A673 (cell line): ENCODE data around the gene ZNF554. TPM values are rescaled to one million over a fixed set of nuclear protein-coding genes. Genes with fewer than 3 reads are reported as not detected.
"Not testable (repeated sequence)": the region's sequence is repeated elsewhere in the genome, so short reads cannot be mapped to it uniquely, and the experiment has no call there.

ENCODE experiments used
- BruUV-seq: library from RNA; stranded (reverse); fragments of 400-500 nt; replicated peaks from 2 replicates; lab custom pipeline; 2021; lab: Mats Ljungman, UMichigan
- CTCF ChIA-PET: fragments of 300-600 bp; sonication (Branson Sonifier 250); formaldehyde crosslinking; loops from one replicate; lab custom pipeline; 2022; ENCODE audit warnings: antibody characterized with exemption; lab: Charles Lee
- POLR2A ChIA-PET: fragments of 300-600 bp; sonication (Branson Sonifier 250); formaldehyde crosslinking; loops from one replicate; lab custom pipeline; 2022; ENCODE audit warnings: antibody characterized with exemption; ENCODE audit not compliant: low non-redundant PET; lab: Charles Lee
- DNase-seq: peaks from one replicate; pipeline ENCODE4 v3.0.0-alpha.2; 2015; ENCODE audit warnings: low spot score
- H3K27ac ChIP-seq: fragments of 200-600 bp; sonication (generic); 2 replicates; pipeline ENCODE4 v1.5.1; 2016; ENCODE audit warnings: mixed run types, low read depth, mild to moderate bottlenecking, mixed read lengths, antibody characterized with exemption, low read length; ENCODE audit not compliant: poor library complexity, severe bottlenecking
- H3K27me3 ChIP-seq: fragments of 200-600 bp; sonication (generic); replicated peaks from 2 replicates; pipeline ENCODE4 v1.6.1; 2017; ENCODE audit warnings: mixed run types, low read depth, mild to moderate bottlenecking, mixed read lengths, antibody characterized with exemption, low read length; ENCODE audit not compliant: insufficient read depth, poor library complexity
- H3K36me3 ChIP-seq: fragments of 200-600 bp; sonication (generic); 2 replicates; pipeline ENCODE4 v1.6.1; 2016; ENCODE audit warnings: mixed run types, mild to moderate bottlenecking, mixed read lengths, antibody characterized with exemption, low read length; ENCODE audit not compliant: insufficient read depth, poor library complexity, severe bottlenecking
- H3K4me1 ChIP-seq: fragments of 200-600 bp; sonication (generic); 2 replicates; pipeline ENCODE4 v1.6.1; 2017; ENCODE audit warnings: mixed run types, mild to moderate bottlenecking, mixed read lengths, antibody characterized with exemption, low read length; ENCODE audit not compliant: insufficient read depth, poor library complexity, severe bottlenecking
- H3K4me3 ChIP-seq: fragments of 200-600 bp; sonication (generic); 2 replicates; pipeline ENCODE4 v1.5.1; 2016; ENCODE audit warnings: low read depth, mixed run types, mild to moderate bottlenecking, mixed read lengths, low read length; ENCODE audit not compliant: poor library complexity, severe bottlenecking
- H3K9me3 ChIP-seq: fragments of 200-600 bp; sonication (generic); 2 replicates; pipeline ENCODE4 v1.6.1; 2016; ENCODE audit warnings: mixed run types, low read depth, mild to moderate bottlenecking, mixed read lengths, antibody characterized with exemption, low read length; ENCODE audit not compliant: poor library complexity, severe bottlenecking
- CTCF ChIP-seq: fragments of 300-800, 200-600 bp; sonication (generic); conservative IDR thresholded peaks from 2 replicates; pipeline ENCODE4 v1.5.1; 2017; ENCODE audit warnings: low read depth, mild to moderate bottlenecking, antibody characterized with exemption, low read length, moderate library complexity, mixed read lengths
- EZH2 ChIP-seq: fragments of 200-600 bp; sonication (generic); IDR thresholded peaks from 2 replicates; pipeline ENCODE4 v1.6.1; 2017; ENCODE audit warnings: borderline replicate concordance, low read depth, mild to moderate bottlenecking, mixed read lengths, antibody characterized with exemption, low read length; ENCODE audit not compliant: poor library complexity, severe bottlenecking
- intact Hi-C: fragments of 100-400 bp; cut with micrococcal nuclease; formaldehyde crosslinking; loops from one replicate; pipeline ENCODE4 v1.10.0; 2022; ENCODE audit not compliant: unreplicated experiment
- total RNA-seq: library from RNA; stranded (reverse); gene quantifications from 2 replicates; pipeline ENCODE4 v1.2.3, GENCODE V29; 2021

ZNF554 gene
- total RNA-seq, 1 experiment from 2014 or later, result 3.5 TPM

GRCh38 chr19:2816641-2817040, 3.0 kb upstream of the ZNF554 start:
- POLR2A ChIA-PET, result no interaction called here
- Histone ChIP-seq H3K27me3 (no peaks in the 10 kb centered on the region), H3K9me3 (no peaks in the 10 kb centered on the region), H3K4me1 (no peaks in the 10 kb centered on the region), H3K36me3 (peaks cover 6% of the 10 kb centered on the region), H3K27ac (no peak overlapping the region), H3K4me3 (no peak overlapping the region)
- intact Hi-C loops, result no loop called here
- no peak for DNase-seq
- TF ChIP-seq CTCF (no peak), EZH2 (no peak)
- CTCF ChIA-PET, result no interaction called here
- no TSS peak for BruUV-seq

DNA sequence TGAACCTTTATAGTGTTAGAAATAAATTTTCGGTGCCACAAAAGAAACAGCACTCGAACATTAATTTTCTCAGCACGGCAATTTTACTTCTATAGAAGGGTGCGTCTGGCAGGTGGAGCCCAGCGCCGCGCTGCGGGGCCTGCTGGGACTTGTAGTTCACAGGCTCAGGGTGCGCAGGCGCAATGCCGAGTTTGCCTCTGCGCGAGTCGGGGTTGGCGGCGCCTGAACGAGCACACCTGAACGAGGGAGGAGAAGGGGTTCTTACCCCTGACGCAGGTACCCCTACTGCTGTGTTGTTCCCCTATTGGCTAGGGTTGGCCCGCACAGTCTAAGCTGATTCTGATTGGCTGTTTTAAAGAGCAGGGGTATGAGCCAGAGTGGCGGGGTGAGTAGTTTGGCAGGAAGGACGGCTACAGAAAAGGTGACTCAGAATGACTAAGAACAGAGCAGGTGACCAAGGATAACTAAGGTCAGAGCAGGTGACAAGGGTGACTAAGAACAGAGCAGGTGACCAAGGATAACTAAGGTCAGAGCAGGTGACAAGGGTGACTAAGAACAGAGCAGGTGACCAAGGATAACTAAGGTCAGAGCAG, 2.3 kb upstream of the ZNF554 start:
- H3K27me3 ChIP-seq, BruUV-seq, H3K9me3 ChIP-seq, H3K27ac ChIP-seq, H3K4me3 ChIP-seq, H3K36me3 ChIP-seq, DNase-seq, POLR2A ChIA-PET, H3K4me1 ChIP-seq, CTCF ChIA-PET, intact Hi-C loops: not testable (repeated sequence)

DNA sequence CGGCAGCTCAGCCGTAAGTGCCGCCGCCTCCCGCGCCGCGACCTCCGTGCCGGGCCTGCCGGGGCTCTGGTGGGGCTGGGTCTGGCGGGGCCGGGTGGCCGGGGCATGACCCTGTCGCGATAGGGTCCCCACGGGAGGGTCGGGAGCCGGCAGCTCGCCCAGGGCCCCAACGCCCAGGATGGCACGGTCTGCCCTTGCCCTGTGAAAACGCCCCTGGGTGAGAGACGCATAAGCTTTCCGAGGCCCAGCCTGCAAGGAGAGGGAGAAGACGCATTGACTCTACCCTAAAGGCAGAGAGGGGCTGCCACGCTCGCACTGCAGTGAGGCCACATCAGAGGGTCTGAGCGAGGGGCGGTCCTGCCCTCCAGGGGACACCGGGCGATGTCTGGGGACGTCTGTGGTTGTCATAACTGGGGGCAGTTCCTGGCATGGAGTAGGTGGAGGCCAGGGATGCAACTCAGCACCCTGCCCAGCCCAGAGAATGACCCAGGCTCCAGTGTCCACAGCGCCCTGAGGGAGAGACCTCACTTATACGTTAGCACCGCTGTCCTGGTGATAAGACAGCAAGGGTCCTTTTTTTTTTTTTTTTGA, 539 bp downstream of the ZNF554 start:
- no peaks in the 10 kb centered on the region for H3K27me3 ChIP-seq
- TF ChIP-seq CTCF (no peak), EZH2 (no peak)
- peak overlapping the region; percentile 81 for H3K27ac ChIP-seq
- intact Hi-C loops, result no loop called here
- peak overlapping the region; percentile 91 for H3K4me3 ChIP-seq
- BruUV-seq, result no TSS peak
- DNase-seq, result no peak
- no peaks in the 10 kb centered on the region for H3K36me3 ChIP-seq
- ChIA-PET POLR2A (no interaction called here), CTCF (interaction anchor here (0.6 kb wide), 1 partner anchor 767 kb away, joined by 3 read pairs; no protein-coding TSS in a partner anchor)
- H3K9me3 ChIP-seq, result no peaks in the 10 kb centered on the region
- no peaks in the 10 kb centered on the region for H3K4me1 ChIP-seq

DNA sequence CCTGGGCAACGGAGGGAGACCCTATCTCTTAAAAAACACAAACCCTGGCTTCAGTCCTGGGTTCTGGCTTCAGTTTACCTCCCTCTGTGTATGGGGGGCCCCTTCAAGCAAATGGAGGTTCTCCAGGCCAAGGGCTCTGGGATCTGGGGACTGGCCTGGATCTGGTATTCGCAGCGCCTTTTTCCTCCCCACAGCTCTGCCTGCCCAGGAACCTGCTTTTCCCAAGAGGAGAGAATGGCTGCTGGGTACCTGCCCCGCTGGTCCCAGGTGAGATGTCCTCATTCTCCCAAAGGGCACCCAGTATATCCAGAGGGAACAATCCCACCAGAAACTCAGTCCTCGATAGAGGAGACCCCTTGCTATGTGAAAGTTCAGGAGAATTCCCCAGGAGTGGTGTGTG, 3.2 kb downstream of the ZNF554 start:
- Histone ChIP-seq H3K36me3 (no peaks in the 10 kb centered on the region), H3K4me1 (no peaks in the 10 kb centered on the region), H3K27ac (no peak overlapping the region), H3K9me3 (no peaks in the 10 kb centered on the region), H3K27me3 (no peaks in the 10 kb centered on the region), H3K4me3 (no peak overlapping the region)
- TF ChIP-seq CTCF (no peak), EZH2 (no peak)
- ChIA-PET POLR2A (interaction anchor here (0.6 kb wide), 2 partner anchors 18 to 42 kb away, joined by 3 read pairs; partner anchors contain the start of gene ZNF555), CTCF (no interaction called here)
- no peak for DNase-seq
- BruUV-seq, result no TSS peak
- intact Hi-C loops, result no loop called here
